ENCODE measurements around the gene ARHGEF28.

ARHGEF28 gene

GRCh38 chr5:73783828-73784227 lies 157.8 kb downstream of the ARHGEF28 start:
- DNase-seq, result peak in 1 of 2 experiments; percentile 3

GRCh38 chr5:73786043-73786831 lies 160.2 kb downstream of the ARHGEF28 start:
- no peak for DNase-seq

GRCh38 chr5:73789851-73790281 lies 163.9 kb downstream of the ARHGEF28 start:
- DNase-seq, result peak in 1 of 2 experiments; percentile 2

- DNase-seq, result no peak
Measured at GRCh38 chr5:73791389-73791788, 165.4 kb downstream of the ARHGEF28 start.

GRCh38 chr5:73792687-73793320 lies 166.8 kb downstream of the ARHGEF28 start:
- peak; percentile 39 to 70 for DNase-seq

- DNase-seq, result no peak
Measured at GRCh38 chr5:73793911-73794310, 167.9 kb downstream of the ARHGEF28 start.

GRCh38 chr5:73796164-73797131 lies 170.5 kb downstream of the ARHGEF28 start:
- peak in 1 of 2 experiments; percentile 37 for DNase-seq

GRCh38 chr5:73797132-73797510 lies 171.1 kb downstream of the ARHGEF28 start:
- no peak for DNase-seq

GRCh38 chr5:73799401-73799972 lies 173.5 kb downstream of the ARHGEF28 start:
- no peak for DNase-seq

GRCh38 chr5:73801686-73802085 lies 175.7 kb downstream of the ARHGEF28 start:
- no peak for DNase-seq

GRCh38 chr5:73805449-73805848 lies 179.5 kb downstream of the ARHGEF28 start:
- no peak for DNase-seq

GRCh38 chr5:73808911-73809310 lies 182.9 kb downstream of the ARHGEF28 start:
- no peak for DNase-seq

- no peak for DNase-seq
Measured at GRCh38 chr5:73810429-73810828, 184.4 kb downstream of the ARHGEF28 start.

- no peak for DNase-seq
Measured at GRCh38 chr5:73812457-73812856, 186.5 kb downstream of the ARHGEF28 start.

GRCh38 chr5:73812962-73813588 lies 187.1 kb downstream of the ARHGEF28 start:
- no peak for DNase-seq

- DNase-seq, result no peak
Measured at GRCh38 chr5:73814233-73814846, 188.3 kb downstream of the ARHGEF28 start.

- DNase-seq, result no peak
Measured at GRCh38 chr5:73815631-73816030, 189.6 kb downstream of the ARHGEF28 start.

GRCh38 chr5:73816656-73817420 lies 190.8 kb downstream of the ARHGEF28 start:
- no peak for DNase-seq

GRCh38 chr5:73818357-73818756 lies 192.4 kb downstream of the ARHGEF28 start:
- no peak for DNase-seq

GRCh38 chr5:73820326-73820725 lies 194.3 kb downstream of the ARHGEF28 start:
- DNase-seq, result no peak

- DNase-seq, result peak in 1 of 2 experiments; percentile 45
Measured at GRCh38 chr5:73821003-73821402, 195.0 kb downstream of the ARHGEF28 start.

Measured in NCI-H446 (cell line).